ENCODE results near the gene NEDD4L. TPM values are rescaled to one million over a fixed set of nuclear protein-coding genes. Genes with fewer than 3 reads are reported as not detected.

NEDD4L gene
- polyA plus RNA-seq, 4 donors: 97.0 to 165 (median 131) TPM

- DNase-seq (ENCODE audit: low read depth in 4 of 4, low spot score in 2 of 4): no peak
Measured at GRCh38 chr18:58201268-58201667, 157.2 kb downstream of the NEDD4L start.

GRCh38 chr18:58201733-58202730 is 158.0 kb downstream of the NEDD4L start:
- DNase-seq (ENCODE audit: low read depth in 4 of 4, low spot score in 2 of 4): no peak

- DNase-seq (ENCODE audit: low read depth in 4 of 4, low spot score in 2 of 4): no peak
Measured at GRCh38 chr18:58204776-58205442, 160.9 kb downstream of the NEDD4L start.

GRCh38 chr18:58205443-58206160 is 161.6 kb downstream of the NEDD4L start:
- no peak for DNase-seq (ENCODE audit: low read depth in 4 of 4, low spot score in 2 of 4)

- no peak for DNase-seq (ENCODE audit: low read depth in 4 of 4, low spot score in 2 of 4)
Measured at GRCh38 chr18:58207520-58208152, 163.6 kb downstream of the NEDD4L start.

- no peak for DNase-seq (ENCODE audit: low read depth in 4 of 4, low spot score in 2 of 4)
Measured at GRCh38 chr18:58208207-58208932, 164.3 kb downstream of the NEDD4L start.

- no peak for DNase-seq (ENCODE audit: low read depth in 4 of 4, low spot score in 2 of 4)
Measured at GRCh38 chr18:58209326-58209725, 165.3 kb downstream of the NEDD4L start.

GRCh38 chr18:58211510-58211909 is 167.5 kb downstream of the NEDD4L start:
- no peak for DNase-seq (ENCODE audit: low read depth in 4 of 4, low spot score in 2 of 4)

GRCh38 chr18:58212274-58212673 is 168.2 kb downstream of the NEDD4L start:
- no peak for DNase-seq (ENCODE audit: low read depth in 4 of 4, low spot score in 2 of 4)

- no peak for DNase-seq (ENCODE audit: low read depth in 4 of 4, low spot score in 2 of 4)
Measured at GRCh38 chr18:58213440-58213839, 169.4 kb downstream of the NEDD4L start.

- no peak for DNase-seq (ENCODE audit: low read depth in 4 of 4, low spot score in 2 of 4)
Measured at GRCh38 chr18:58215011-58215410, 171.0 kb downstream of the NEDD4L start.

- DNase-seq (ENCODE audit: low read depth in 4 of 4, low spot score in 2 of 4): no peak
Measured at GRCh38 chr18:58216071-58216481, 172.1 kb downstream of the NEDD4L start.

- no peak for DNase-seq (ENCODE audit: low read depth in 4 of 4, low spot score in 2 of 4)
Measured at GRCh38 chr18:58217052-58217451, 173.0 kb downstream of the NEDD4L start.

- no peak for DNase-seq (ENCODE audit: low read depth in 4 of 4, low spot score in 2 of 4)
Measured at GRCh38 chr18:58218117-58218516, 174.1 kb downstream of the NEDD4L start.

GRCh38 chr18:58221060-58221725 is 177.2 kb downstream of the NEDD4L start:
- DNase-seq (ENCODE audit: low read depth in 4 of 4, low spot score in 2 of 4): no peak

- DNase-seq (ENCODE audit: low read depth in 4 of 4, low spot score in 2 of 4): no peak
Measured at GRCh38 chr18:58222432-58223125, 178.6 kb downstream of the NEDD4L start.

- DNase-seq (ENCODE audit: low read depth in 4 of 4, low spot score in 2 of 4): no peak
Measured at GRCh38 chr18:58223717-58224424, 179.8 kb downstream of the NEDD4L start.

GRCh38 chr18:58224425-58224750 is 180.4 kb downstream of the NEDD4L start:
- no peak for DNase-seq (ENCODE audit: low read depth in 4 of 4, low spot score in 2 of 4)

All from left renal cortex interstitium (tissue), 4 donors.